WTC11 (cell line): Measurements from ENCODE around the gene TMEM94. TPM values are rescaled to one million over a fixed set of nuclear protein-coding genes. Genes with fewer than 3 reads are reported as not detected.

Experiments used
- CBFB ChIP-seq: sonication (generic); formaldehyde crosslinking; IDR thresholded peaks from 2 replicates; pipeline ENCODE4 v1.8.1; 2022; ENCODE audit warnings: mild to moderate bottlenecking, low read depth, missing genetic modification reagents
- CREB1 ChIP-seq: sonication (generic); formaldehyde crosslinking; IDR thresholded peaks from 2 replicates; pipeline ENCODE4 v1.8.0; 2023; ENCODE audit warnings: mild to moderate bottlenecking, missing genetic modification reagents
- EMX1 ChIP-seq: fragments of 250-450 bp; sonication (Bioruptor Pico); IDR thresholded peaks from 2 replicates; pipeline ENCODE4 v1.8.0; 2021; ENCODE audit warnings: mild to moderate bottlenecking
- FOXP4 ChIP-seq: sonication (generic); formaldehyde crosslinking; IDR thresholded peaks from 2 replicates; pipeline ENCODE4 v1.8.0; 2022; ENCODE audit warnings: mild to moderate bottlenecking, missing genetic modification reagents
- HMGXB4 ChIP-seq: sonication (generic); formaldehyde crosslinking; IDR thresholded peaks from 2 replicates; pipeline ENCODE4 v1.8.1; 2023; ENCODE audit warnings: mild to moderate bottlenecking, moderate library complexity, missing genetic modification reagents
- NFE2L1 ChIP-seq: sonication (generic); formaldehyde crosslinking; IDR thresholded peaks from 2 replicates; pipeline ENCODE4 v1.8.1; 2023; ENCODE audit warnings: missing genetic modification reagents
- NR2C2 ChIP-seq: sonication (generic); formaldehyde crosslinking; IDR thresholded peaks from 2 replicates; pipeline ENCODE4 v1.8.0; 2022; ENCODE audit warnings: mild to moderate bottlenecking, missing genetic modification reagents
- PRRX2 ChIP-seq: fragments of 250-450 bp; sonication (Bioruptor Pico); IDR thresholded peaks from 2 replicates; pipeline ENCODE4 v1.8.0; 2021; ENCODE audit warnings: mild to moderate bottlenecking
- SMAD3 ChIP-seq: sonication (generic); formaldehyde crosslinking; IDR thresholded peaks from 2 replicates; pipeline ENCODE4 v1.8.0; 2022; ENCODE audit warnings: missing genetic modification reagents, mild to moderate bottlenecking, borderline replicate concordance
- ZNF263 ChIP-seq: sonication (generic); formaldehyde crosslinking; IDR thresholded peaks from 2 replicates; pipeline ENCODE4 v1.8.1; 2022; ENCODE audit warnings: low read depth, mild to moderate bottlenecking, moderate library complexity, missing genetic modification reagents
- ZNF317 ChIP-seq: sonication (generic); formaldehyde crosslinking; IDR thresholded peaks from 2 replicates; pipeline ENCODE4 v1.8.1; 2023; ENCODE audit warnings: low read depth, mild to moderate bottlenecking, moderate library complexity, missing genetic modification reagents, borderline replicate concordance
- total RNA-seq: library from RNA; stranded (reverse); gene quantifications from 3 replicates; pipeline ENCODE4 v1.2.3, GENCODE V29; 2021
- TF ChIP-seq, protein P1 (sequence below): sonication (generic); formaldehyde crosslinking; IDR thresholded peaks from 2 replicates; pipeline ENCODE4 v1.8.0; 2023; ENCODE audit warnings: mild to moderate bottlenecking, missing genetic modification reagents
- TF ChIP-seq, protein P2 (sequence below): fragments of 200-600 bp; IDR thresholded peaks from 2 replicates; pipeline ENCODE4 v1.8.0; 2022; ENCODE audit warnings: antibody characterized with exemption
- TF ChIP-seq, protein P3 (sequence below): sonication (generic); formaldehyde crosslinking; IDR thresholded peaks from 2 replicates; pipeline ENCODE4 v1.8.1; 2023; ENCODE audit warnings: mild to moderate bottlenecking, missing genetic modification reagents, moderate library complexity
- TF ChIP-seq, protein P4 (sequence below): fragments of 250-450 bp; sonication (Bioruptor Pico); IDR thresholded peaks from 2 replicates; pipeline ENCODE4 v1.9.0; 2021; ENCODE audit warnings: mild to moderate bottlenecking, borderline replicate concordance
- TF ChIP-seq, protein P5 (sequence below): fragments of 250-450 bp; sonication (Bioruptor Pico); IDR thresholded peaks from 2 replicates; pipeline ENCODE4 v2.1.2; 2022; ENCODE audit warnings: mild to moderate bottlenecking, moderate library complexity
- TF ChIP-seq, protein P6 (sequence below): sonication (generic); formaldehyde crosslinking; IDR thresholded peaks from 2 replicates; pipeline ENCODE4 v1.8.0; 2022; ENCODE audit warnings: missing genetic modification reagents

TMEM94 gene
- total RNA-seq, 1 experiment from 2014 or later, result 76.9 TPM

DNA sequence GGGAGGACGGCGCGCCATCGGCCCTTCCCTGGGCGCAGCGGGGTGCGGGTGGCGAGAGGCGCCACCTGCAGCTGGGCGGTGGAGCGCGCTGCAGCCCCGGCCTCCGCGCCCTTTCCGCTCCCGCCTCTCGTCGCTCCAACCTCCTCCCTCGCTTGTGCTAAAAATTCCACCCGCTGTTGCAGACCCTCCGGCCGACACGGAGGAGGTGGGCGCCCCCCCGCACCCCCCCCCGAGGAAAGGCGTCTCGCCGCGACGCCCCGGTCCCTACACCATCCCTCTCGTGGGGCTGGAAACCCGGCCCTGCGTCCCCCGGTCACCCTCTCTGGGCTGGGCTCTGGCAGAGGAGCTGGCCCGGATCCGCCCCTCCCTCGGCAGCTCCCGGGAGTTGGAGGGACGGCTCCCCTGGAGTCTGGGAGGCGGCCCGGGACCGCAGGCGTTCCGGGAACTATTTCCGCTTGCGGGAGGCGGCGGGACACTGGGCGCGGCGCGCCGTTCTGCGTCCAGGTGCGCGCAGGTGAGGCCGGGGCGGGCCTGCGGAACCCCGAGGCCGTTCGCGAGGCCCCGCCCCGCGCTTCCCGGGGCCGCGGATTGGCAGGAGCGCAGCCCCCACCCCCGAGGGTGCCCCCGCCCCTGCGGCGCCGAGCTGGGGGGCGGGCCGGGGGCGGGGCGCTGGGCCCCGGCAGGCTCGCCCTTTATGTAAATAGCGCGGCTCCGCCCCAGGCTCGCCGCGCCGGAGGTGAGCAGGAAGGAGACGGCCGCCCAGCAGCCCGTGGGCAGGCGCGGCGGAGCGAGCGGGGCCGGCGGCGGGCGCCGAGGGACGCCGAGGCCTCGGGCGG is 68.8 kb downstream of the TMEM94 start, which contains the start of gene LLGL2 (continued):
- TF ChIP-seq EMX1 (CRISPR knock-in tag) (no peak), ZNF317 (CRISPR knock-in tag) (no peak; the same call in 1 of the 2 replicates), PRRX2 (CRISPR knock-in tag) (no peak), NR2C2 (CRISPR knock-in tag) (no peak), CREB1 (no peak), SMAD3 (CRISPR knock-in tag) (no peak), HMGXB4 (CRISPR knock-in tag) (peak; percentile 79), NFE2L1 (no peak), FOXP4 (peak; percentile 67; the same call in 1 of the 2 replicates), ZNF263 (peak; percentile 64), CBFB (CRISPR knock-in tag) (no peak; the same call in 1 of the 2 replicates)
- TF ChIP-seq, protein P1, sequence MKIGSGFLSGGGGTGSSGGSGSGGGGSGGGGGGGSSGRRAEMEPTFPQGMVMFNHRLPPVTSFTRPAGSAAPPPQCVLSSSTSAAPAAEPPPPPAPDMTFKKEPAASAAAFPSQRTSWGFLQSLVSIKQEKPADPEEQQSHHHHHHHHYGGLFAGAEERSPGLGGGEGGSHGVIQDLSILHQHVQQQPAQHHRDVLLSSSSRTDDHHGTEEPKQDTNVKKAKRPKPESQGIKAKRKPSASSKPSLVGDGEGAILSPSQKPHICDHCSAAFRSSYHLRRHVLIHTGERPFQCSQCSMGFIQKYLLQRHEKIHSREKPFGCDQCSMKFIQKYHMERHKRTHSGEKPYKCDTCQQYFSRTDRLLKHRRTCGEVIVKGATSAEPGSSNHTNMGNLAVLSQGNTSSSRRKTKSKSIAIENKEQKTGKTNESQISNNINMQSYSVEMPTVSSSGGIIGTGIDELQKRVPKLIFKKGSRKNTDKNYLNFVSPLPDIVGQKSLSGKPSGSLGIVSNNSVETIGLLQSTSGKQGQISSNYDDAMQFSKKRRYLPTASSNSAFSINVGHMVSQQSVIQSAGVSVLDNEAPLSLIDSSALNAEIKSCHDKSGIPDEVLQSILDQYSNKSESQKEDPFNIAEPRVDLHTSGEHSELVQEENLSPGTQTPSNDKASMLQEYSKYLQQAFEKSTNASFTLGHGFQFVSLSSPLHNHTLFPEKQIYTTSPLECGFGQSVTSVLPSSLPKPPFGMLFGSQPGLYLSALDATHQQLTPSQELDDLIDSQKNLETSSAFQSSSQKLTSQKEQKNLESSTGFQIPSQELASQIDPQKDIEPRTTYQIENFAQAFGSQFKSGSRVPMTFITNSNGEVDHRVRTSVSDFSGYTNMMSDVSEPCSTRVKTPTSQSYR (CRISPR knock-in tag), result no peak
- TF ChIP-seq, protein P2, sequence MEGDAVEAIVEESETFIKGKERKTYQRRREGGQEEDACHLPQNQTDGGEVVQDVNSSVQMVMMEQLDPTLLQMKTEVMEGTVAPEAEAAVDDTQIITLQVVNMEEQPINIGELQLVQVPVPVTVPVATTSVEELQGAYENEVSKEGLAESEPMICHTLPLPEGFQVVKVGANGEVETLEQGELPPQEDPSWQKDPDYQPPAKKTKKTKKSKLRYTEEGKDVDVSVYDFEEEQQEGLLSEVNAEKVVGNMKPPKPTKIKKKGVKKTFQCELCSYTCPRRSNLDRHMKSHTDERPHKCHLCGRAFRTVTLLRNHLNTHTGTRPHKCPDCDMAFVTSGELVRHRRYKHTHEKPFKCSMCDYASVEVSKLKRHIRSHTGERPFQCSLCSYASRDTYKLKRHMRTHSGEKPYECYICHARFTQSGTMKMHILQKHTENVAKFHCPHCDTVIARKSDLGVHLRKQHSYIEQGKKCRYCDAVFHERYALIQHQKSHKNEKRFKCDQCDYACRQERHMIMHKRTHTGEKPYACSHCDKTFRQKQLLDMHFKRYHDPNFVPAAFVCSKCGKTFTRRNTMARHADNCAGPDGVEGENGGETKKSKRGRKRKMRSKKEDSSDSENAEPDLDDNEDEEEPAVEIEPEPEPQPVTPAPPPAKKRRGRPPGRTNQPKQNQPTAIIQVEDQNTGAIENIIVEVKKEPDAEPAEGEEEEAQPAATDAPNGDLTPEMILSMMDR, result no peak; the same call in 1 of the 2 replicates
- TF ChIP-seq, protein P3, sequence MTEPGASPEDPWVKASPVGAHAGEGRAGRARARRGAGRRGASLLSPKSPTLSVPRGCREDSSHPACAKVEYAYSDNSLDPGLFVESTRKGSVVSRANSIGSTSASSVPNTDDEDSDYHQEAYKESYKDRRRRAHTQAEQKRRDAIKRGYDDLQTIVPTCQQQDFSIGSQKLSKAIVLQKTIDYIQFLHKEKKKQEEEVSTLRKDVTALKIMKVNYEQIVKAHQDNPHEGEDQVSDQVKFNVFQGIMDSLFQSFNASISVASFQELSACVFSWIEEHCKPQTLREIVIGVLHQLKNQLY (CRISPR knock-in tag), result no peak
- TF ChIP-seq, protein P4, sequence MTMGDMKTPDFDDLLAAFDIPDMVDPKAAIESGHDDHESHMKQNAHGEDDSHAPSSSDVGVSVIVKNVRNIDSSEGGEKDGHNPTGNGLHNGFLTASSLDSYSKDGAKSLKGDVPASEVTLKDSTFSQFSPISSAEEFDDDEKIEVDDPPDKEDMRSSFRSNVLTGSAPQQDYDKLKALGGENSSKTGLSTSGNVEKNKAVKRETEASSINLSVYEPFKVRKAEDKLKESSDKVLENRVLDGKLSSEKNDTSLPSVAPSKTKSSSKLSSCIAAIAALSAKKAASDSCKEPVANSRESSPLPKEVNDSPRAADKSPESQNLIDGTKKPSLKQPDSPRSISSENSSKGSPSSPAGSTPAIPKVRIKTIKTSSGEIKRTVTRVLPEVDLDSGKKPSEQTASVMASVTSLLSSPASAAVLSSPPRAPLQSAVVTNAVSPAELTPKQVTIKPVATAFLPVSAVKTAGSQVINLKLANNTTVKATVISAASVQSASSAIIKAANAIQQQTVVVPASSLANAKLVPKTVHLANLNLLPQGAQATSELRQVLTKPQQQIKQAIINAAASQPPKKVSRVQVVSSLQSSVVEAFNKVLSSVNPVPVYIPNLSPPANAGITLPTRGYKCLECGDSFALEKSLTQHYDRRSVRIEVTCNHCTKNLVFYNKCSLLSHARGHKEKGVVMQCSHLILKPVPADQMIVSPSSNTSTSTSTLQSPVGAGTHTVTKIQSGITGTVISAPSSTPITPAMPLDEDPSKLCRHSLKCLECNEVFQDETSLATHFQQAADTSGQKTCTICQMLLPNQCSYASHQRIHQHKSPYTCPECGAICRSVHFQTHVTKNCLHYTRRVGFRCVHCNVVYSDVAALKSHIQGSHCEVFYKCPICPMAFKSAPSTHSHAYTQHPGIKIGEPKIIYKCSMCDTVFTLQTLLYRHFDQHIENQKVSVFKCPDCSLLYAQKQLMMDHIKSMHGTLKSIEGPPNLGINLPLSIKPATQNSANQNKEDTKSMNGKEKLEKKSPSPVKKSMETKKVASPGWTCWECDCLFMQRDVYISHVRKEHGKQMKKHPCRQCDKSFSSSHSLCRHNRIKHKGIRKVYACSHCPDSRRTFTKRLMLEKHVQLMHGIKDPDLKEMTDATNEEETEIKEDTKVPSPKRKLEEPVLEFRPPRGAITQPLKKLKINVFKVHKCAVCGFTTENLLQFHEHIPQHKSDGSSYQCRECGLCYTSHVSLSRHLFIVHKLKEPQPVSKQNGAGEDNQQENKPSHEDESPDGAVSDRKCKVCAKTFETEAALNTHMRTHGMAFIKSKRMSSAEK (CRISPR knock-in tag), result no peak
- TF ChIP-seq, protein P5, sequence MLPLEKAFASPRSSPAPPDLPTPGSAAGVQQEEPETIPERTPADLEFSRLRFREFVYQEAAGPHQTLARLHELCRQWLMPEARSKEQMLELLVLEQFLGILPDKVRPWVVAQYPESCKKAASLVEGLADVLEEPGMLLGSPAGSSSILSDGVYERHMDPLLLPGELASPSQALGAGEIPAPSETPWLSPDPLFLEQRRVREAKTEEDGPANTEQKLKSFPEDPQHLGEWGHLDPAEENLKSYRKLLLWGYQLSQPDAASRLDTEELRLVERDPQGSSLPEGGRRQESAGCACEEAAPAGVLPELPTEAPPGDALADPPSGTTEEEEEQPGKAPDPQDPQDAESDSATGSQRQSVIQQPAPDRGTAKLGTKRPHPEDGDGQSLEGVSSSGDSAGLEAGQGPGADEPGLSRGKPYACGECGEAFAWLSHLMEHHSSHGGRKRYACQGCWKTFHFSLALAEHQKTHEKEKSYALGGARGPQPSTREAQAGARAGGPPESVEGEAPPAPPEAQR (CRISPR knock-in tag), result no peak
- TF ChIP-seq, protein P6, sequence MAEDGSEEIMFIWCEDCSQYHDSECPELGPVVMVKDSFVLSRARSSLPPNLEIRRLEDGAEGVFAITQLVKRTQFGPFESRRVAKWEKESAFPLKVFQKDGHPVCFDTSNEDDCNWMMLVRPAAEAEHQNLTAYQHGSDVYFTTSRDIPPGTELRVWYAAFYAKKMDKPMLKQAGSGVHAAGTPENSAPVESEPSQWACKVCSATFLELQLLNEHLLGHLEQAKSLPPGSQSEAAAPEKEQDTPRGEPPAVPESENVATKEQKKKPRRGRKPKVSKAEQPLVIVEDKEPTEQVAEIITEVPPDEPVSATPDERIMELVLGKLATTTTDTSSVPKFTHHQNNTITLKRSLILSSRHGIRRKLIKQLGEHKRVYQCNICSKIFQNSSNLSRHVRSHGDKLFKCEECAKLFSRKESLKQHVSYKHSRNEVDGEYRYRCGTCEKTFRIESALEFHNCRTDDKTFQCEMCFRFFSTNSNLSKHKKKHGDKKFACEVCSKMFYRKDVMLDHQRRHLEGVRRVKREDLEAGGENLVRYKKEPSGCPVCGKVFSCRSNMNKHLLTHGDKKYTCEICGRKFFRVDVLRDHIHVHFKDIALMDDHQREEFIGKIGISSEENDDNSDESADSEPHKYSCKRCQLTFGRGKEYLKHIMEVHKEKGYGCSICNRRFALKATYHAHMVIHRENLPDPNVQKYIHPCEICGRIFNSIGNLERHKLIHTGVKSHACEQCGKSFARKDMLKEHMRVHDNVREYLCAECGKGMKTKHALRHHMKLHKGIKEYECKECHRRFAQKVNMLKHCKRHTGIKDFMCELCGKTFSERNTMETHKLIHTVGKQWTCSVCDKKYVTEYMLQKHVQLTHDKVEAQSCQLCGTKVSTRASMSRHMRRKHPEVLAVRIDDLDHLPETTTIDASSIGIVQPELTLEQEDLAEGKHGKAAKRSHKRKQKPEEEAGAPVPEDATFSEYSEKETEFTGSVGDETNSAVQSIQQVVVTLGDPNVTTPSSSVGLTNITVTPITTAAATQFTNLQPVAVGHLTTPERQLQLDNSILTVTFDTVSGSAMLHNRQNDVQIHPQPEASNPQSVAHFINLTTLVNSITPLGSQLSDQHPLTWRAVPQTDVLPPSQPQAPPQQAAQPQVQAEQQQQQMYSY (CRISPR knock-in tag), result no peak
